HCT116 (cell line): ENCODE data around the gene CCDC157. TPM values are rescaled to one million over a fixed set of nuclear protein-coding genes. Genes with fewer than 3 reads are reported as not detected.

Experiments used
- ATAC-seq: fragments of 200-7000 bp; cut with Tn5 transposase; 2 replicates; pipeline ENCODE4 v1.9.1; 2020; ENCODE audit warnings: mild to moderate bottlenecking, moderate library complexity
- BruUV-seq: library from RNA; stranded (reverse); fragments of 400-500 nt; replicated peaks from 2 replicates; lab custom pipeline; 2021; lab: Mats Ljungman, UMichigan
- CTCF ChIA-PET: fragments of 300-600 bp; sonication (Branson Sonifier 250); formaldehyde crosslinking; loops from one replicate; lab custom pipeline; 2021; ENCODE audit warnings: antibody characterized with exemption; lab: Charles Lee
- POLR2A ChIA-PET: fragments of 300-600, 350-600 bp; sonication (Branson Sonifier 250); formaldehyde crosslinking; loops from one replicate; lab custom pipeline; 2021; ENCODE audit warnings: antibody characterized with exemption; lab: Charles Lee
- RAD21 ChIA-PET, 2 experiments: fragments of 300-600 bp; sonication (Branson Sonifier 250); formaldehyde crosslinking; loops; one replicate each; lab custom pipeline; 2023; ENCODE audit warnings: low total read pairs in 2 of 2; ENCODE audit not compliant: uncharacterized antibody in 2 of 2, unreplicated experiment in 2 of 2, low non-redundant PET in 1 of 2; lab: Charles Lee
- DNase-seq: peaks from one replicate; pipeline ENCODE4 v3.0.0-alpha.2; 2010; ENCODE audit warnings: low read depth, low spot score
- H2AFZ ChIP-seq: fragments of 200-600 bp; shearing (Covaris generic), sonication (generic); 2 replicates; pipeline ENCODE4 v1.6.1; 2017; ENCODE audit warnings: low read depth, mixed run types, mixed read lengths, antibody characterized with exemption, low read length; ENCODE audit not compliant: poor library complexity, severe bottlenecking
- H3K27ac ChIP-seq: 2 replicates; pipeline ENCODE4 v1.5.1; 2012; ENCODE audit warnings: low read depth, low read length
- H3K27me3 ChIP-seq: fragments of 200-600 bp; sonication (generic); 2 replicates; pipeline ENCODE4 v1.6.1; 2016; ENCODE audit warnings: mixed run types, low read length, mixed read lengths; ENCODE audit not compliant: insufficient read depth
- H3K36me3 ChIP-seq, 2 experiments: fragments of 200-500 bp in 1 of 2; fragments of 200-600 bp in 1 of 2; sonication (Bioruptor generic) in 1 of 2; sonication (generic) in 1 of 2; 2 replicates each; pipeline versions ENCODE4 v1.5.1 to v1.6.1; 2014 to 2016; ENCODE audit warnings: low read length in 2 of 2, inconsistent platforms in 1 of 2, mixed read lengths in 1 of 2, mixed run types in 1 of 2; ENCODE audit not compliant: insufficient read depth in 2 of 2, control insufficient read depth in 1 of 2
- H3K4me1 ChIP-seq, 2 experiments: fragments of 200-600 bp in 1 of 2; sonication (generic) in 1 of 2; 2 replicates each; pipeline versions ENCODE4 v1.5.1 to v1.6.1; 2012 to 2017; ENCODE audit warnings: low read length in 2 of 2, inconsistent platforms in 1 of 2, mild to moderate bottlenecking in 1 of 2, mixed read lengths in 1 of 2, mixed run types in 1 of 2, moderate library complexity in 1 of 2; ENCODE audit not compliant: insufficient read depth in 2 of 2, control insufficient read depth in 1 of 2
- H3K4me2 ChIP-seq: fragments of 200-600 bp; sonication (generic); 2 replicates; pipeline ENCODE4 v1.6.1; 2017; ENCODE audit warnings: mixed run types, low read length, mixed read lengths
- H3K4me3 ChIP-seq, 2 experiments: fragments of 200-600 bp in 1 of 2; sonication (generic) in 1 of 2; replicated peaks in 1 of 2; 2 replicates each; pipeline ENCODE4 v1.5.1; 2011 to 2016; ENCODE audit warnings: low read length in 2 of 2, control low read depth in 1 of 2, low read depth in 1 of 2, mild to moderate bottlenecking in 1 of 2, mixed read lengths in 1 of 2, mixed run types in 1 of 2
- H3K79me2 ChIP-seq: fragments of 200-600 bp; sonication (generic); 2 replicates; pipeline ENCODE4 v1.6.1; 2017; ENCODE audit warnings: mild to moderate bottlenecking, mixed run types, low read length, moderate library complexity, mixed read lengths; ENCODE audit not compliant: insufficient read depth
- H3K9ac ChIP-seq: fragments of 200-600 bp; sonication (generic); 2 replicates; pipeline ENCODE4 v1.6.1; 2016; ENCODE audit warnings: low read length, mixed read lengths
- H3K9me2 ChIP-seq: fragments of 200-600 bp; sonication (generic), shearing (Covaris generic); 2 replicates; pipeline ENCODE4 v1.6.1; 2017; ENCODE audit warnings: mixed run types, mild to moderate bottlenecking, moderate library complexity; ENCODE audit not compliant: insufficient read depth
- H3K9me3 ChIP-seq, 2 experiments: fragments of 200-500 bp in 1 of 2; fragments of 200-600 bp in 1 of 2; sonication (Bioruptor generic) in 1 of 2; sonication (generic) in 1 of 2; 2 replicates each; pipeline ENCODE4 v1.6.1; 2014 to 2017; ENCODE audit warnings: low read length in 2 of 2, mixed read lengths in 2 of 2, inconsistent platforms in 1 of 2, low read depth in 1 of 2, mild to moderate bottlenecking in 1 of 2, mixed run types in 1 of 2, moderate library complexity in 1 of 2; ENCODE audit not compliant: control insufficient read depth in 1 of 2, insufficient read depth in 1 of 2
- H4K20me1 ChIP-seq: fragments of 200-600 bp; sonication (generic), shearing (Covaris generic); 2 replicates; pipeline ENCODE4 v1.6.1; 2017; ENCODE audit warnings: mixed run types, mild to moderate bottlenecking, moderate library complexity; ENCODE audit not compliant: insufficient read depth
- CEBPB ChIP-seq: IDR thresholded peaks from 2 replicates; pipeline ENCODE4 v1.6.1; 2012; ENCODE audit warnings: low read depth
- CTCF ChIP-seq, 3 experiments: fragments of 200-600 bp in 1 of 3; sonication (generic) in 1 of 3; IDR thresholded peaks in 2 of 3; conservative IDR thresholded peaks in 1 of 3; 2 replicates each; pipeline ENCODE4 v1.5.1; 2012 to 2017; ENCODE audit warnings: low read depth in 2 of 3, low read length in 2 of 3, antibody characterized with exemption in 1 of 3, borderline replicate concordance in 1 of 3, control low read depth in 1 of 3, mild to moderate bottlenecking in 1 of 3, mixed read lengths in 1 of 3, mixed run types in 1 of 3, moderate library complexity in 1 of 3; ENCODE audit not compliant: insufficient read depth in 1 of 3
- EGR1 ChIP-seq: IDR thresholded peaks from 2 replicates; pipeline ENCODE4 v1.6.1; 2012; ENCODE audit warnings: low read depth
- ELF1 ChIP-seq: IDR thresholded peaks from 2 replicates; pipeline ENCODE4 v1.6.1; 2012; ENCODE audit warnings: low read depth, borderline replicate concordance
- EZH2 ChIP-seq: fragments of 200-600 bp; sonication (generic); IDR thresholded peaks from 2 replicates; pipeline ENCODE4 v1.6.1; 2017; ENCODE audit warnings: antibody characterized with exemption, mixed run types
- EZH2phosphoT487 ChIP-seq: fragments of 200-600 bp; IDR thresholded peaks from 2 replicates; pipeline ENCODE4 v1.6.1; 2018; ENCODE audit warnings: antibody characterized with exemption, borderline replicate concordance
- FOSL1 ChIP-seq: IDR thresholded peaks from 2 replicates; pipeline ENCODE4 v1.6.1; 2012; ENCODE audit warnings: low read depth
- JUND ChIP-seq: IDR thresholded peaks from 2 replicates; pipeline ENCODE4 v1.6.1; 2012
- POLR2A ChIP-seq: IDR thresholded peaks from 2 replicates; pipeline ENCODE4 v1.7.0; 2011; ENCODE audit warnings: borderline replicate concordance; ENCODE audit not compliant: insufficient read depth, insufficient read length; ENCODE audit errors: extremely low read depth
- POLR2AphosphoS5 ChIP-seq: IDR thresholded peaks from 2 replicates; pipeline ENCODE4 v1.6.1; 2011; ENCODE audit warnings: mild to moderate bottlenecking, low read depth, low read length, moderate library complexity
- RAD21 ChIP-seq: IDR thresholded peaks from 2 replicates; pipeline ENCODE4 v1.6.1; 2012; ENCODE audit warnings: low read depth, mild to moderate bottlenecking
- SIN3A ChIP-seq: IDR thresholded peaks from 2 replicates; pipeline ENCODE4 v1.6.1; 2012; ENCODE audit warnings: low read depth
- SP1 ChIP-seq: IDR thresholded peaks from 2 replicates; pipeline ENCODE4 v1.6.1; 2012; ENCODE audit warnings: low read depth
- SRF ChIP-seq: IDR thresholded peaks from 2 replicates; pipeline ENCODE4 v1.6.1; 2012; ENCODE audit warnings: low read depth
- TCF7L2 ChIP-seq: IDR thresholded peaks from 2 replicates; pipeline ENCODE4 v1.7.0; 2011; ENCODE audit warnings: borderline replicate concordance, inconsistent platforms; ENCODE audit not compliant: insufficient read depth, insufficient read length; ENCODE audit errors: extremely low read depth
- ZBTB33 ChIP-seq: IDR thresholded peaks from 2 replicates; pipeline ENCODE4 v1.6.1; 2011; ENCODE audit warnings: mild to moderate bottlenecking, low read length, moderate library complexity; ENCODE audit not compliant: insufficient replicate concordance; ENCODE audit errors: extremely low read depth
- ZFX ChIP-seq: fragments of 450-650 bp; IDR thresholded peaks from 2 replicates; pipeline ENCODE4 v1.6.1; 2017
- ZNF274 ChIP-seq: fragments of 200-500 bp; sonication (Bioruptor generic); IDR thresholded peaks from 2 replicates; pipeline ENCODE4 v1.6.1; 2014; ENCODE audit warnings: mild to moderate bottlenecking, low read depth, low read length, inconsistent platforms
- intact Hi-C: fragments of 100-400 bp; cut with micrococcal nuclease; formaldehyde crosslinking; loops from 2 replicates; pipeline ENCODE4 v1.10.0; 2022
- total RNA-seq: library from RNA; stranded (reverse); gene quantifications from one replicate; pipeline ENCODE4 v1.2.1, GENCODE V29; 2021; ENCODE audit not compliant: unreplicated experiment
- TF ChIP-seq, protein P1 (sequence below): IDR thresholded peaks from 2 replicates; pipeline ENCODE4 v1.6.1; 2012

CCDC157 gene
- total RNA-seq, 1 experiment from 2014 or later: 2.1 TPM

DNA sequence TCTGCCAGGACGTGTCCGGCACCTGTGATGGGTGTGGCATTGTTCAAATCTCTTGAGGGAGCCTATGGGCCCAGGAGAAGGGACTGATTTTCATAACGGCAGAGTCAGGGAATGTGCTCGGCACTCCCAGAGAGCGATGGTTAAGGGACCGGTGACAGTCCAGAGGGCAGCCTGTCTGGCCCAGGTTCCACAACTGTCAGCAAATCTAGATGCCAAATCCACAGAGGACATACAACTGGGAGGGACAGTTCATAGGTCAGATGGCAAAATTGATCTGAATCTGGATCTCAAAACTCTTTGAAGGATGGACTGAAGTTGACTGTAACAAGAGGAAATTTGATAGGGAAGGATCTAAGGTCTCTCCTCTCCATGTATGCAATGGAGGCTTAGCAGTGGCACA, 47.5 kb downstream of the CCDC157 start:
- H4K20me1 ChIP-seq: no peaks in the 10 kb centered on the region

More for the DNA sequence above, 47.5 kb downstream of the CCDC157 start:
- ChIA-PET CTCF (no interaction called here), RAD21 (no interaction called here), POLR2A (no interaction called here)
- no TSS peak for BruUV-seq
- Histone ChIP-seq H3K4me3 (no peak overlapping the region), H3K27ac (no peak overlapping the region), H3K9ac (no peak overlapping the region), H3K9me3 (no peaks in the 10 kb centered on the region), H3K79me2 (peaks cover 30% of the 10 kb centered on the region), H3K4me1 (peaks cover 13 to 40% of the 10 kb centered on the region in 2 experiments), H3K27me3 (no peaks in the 10 kb centered on the region), H2AFZ (no peak overlapping the region), H3K36me3 (peaks cover 12 to 36% of the 10 kb centered on the region in 2 experiments; a peak in 3 of 4 replicates), H3K4me2 (no peak overlapping the region), H3K9me2 (no peaks in the 10 kb centered on the region)
- no peak for ATAC-seq
- no peak for TF ChIP-seq ZBTB33
- TF ChIP-seq POLR2A: no peak
- no peak for TF ChIP-seq ZFX
- no peak for TF ChIP-seq CTCF (IDR thresholded peaks at IDR 0.05 in 2 of 3, conservative IDR thresholded peaks at IDR 0.05 in 1 of 3; ENCODE audit: borderline replicate concordance in 1 of 3, insufficient read depth in 1 of 3, low read depth in 2 of 3, low read length in 2 of 3)
- no peak for TF ChIP-seq POLR2AphosphoS5
- no peak for TF ChIP-seq CEBPB
- TF ChIP-seq SP1: no peak
- TF ChIP-seq, protein P1, sequence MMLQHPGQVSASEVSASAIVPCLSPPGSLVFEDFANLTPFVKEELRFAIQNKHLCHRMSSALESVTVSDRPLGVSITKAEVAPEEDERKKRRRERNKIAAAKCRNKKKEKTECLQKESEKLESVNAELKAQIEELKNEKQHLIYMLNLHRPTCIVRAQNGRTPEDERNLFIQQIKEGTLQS: no peak
- no peak for TF ChIP-seq SIN3A
- no peak for TF ChIP-seq EZH2phosphoT487
- TF ChIP-seq EZH2: no peak
- TF ChIP-seq TCF7L2: no peak
- no peak for TF ChIP-seq SRF
- TF ChIP-seq FOSL1: no peak
- TF ChIP-seq ZNF274: no peak
- TF ChIP-seq JUND: no peak
- no peak for TF ChIP-seq ELF1
- no peak for TF ChIP-seq EGR1
- no peak for TF ChIP-seq RAD21
- DNase-seq: no peak
- intact Hi-C loops: no loop called here
